Testis (tissue), 2 donors: ENCODE measurements around the gene JADE3.

ENCODE experiments used
- CTCF ChIP-seq, 3 experiments: fragments of 450-650 bp in 2 of 3; fragments of 200-600 bp in 1 of 3; sonication (generic) in 1 of 3; IDR thresholded peaks; one replicate each; pipeline ENCODE4 v1.5.1; 2016 to 2019; ENCODE audit warnings: antibody characterized with exemption in 3 of 3, mild to moderate bottlenecking in 2 of 3, moderate library complexity in 1 of 3
- POLR2A ChIP-seq: fragments of 450-650 bp; IDR thresholded peaks from one replicate; pipeline ENCODE4 v1.6.1; 2017; ENCODE audit warnings: antibody characterized with exemption, mild to moderate bottlenecking, moderate library complexity

DNA sequence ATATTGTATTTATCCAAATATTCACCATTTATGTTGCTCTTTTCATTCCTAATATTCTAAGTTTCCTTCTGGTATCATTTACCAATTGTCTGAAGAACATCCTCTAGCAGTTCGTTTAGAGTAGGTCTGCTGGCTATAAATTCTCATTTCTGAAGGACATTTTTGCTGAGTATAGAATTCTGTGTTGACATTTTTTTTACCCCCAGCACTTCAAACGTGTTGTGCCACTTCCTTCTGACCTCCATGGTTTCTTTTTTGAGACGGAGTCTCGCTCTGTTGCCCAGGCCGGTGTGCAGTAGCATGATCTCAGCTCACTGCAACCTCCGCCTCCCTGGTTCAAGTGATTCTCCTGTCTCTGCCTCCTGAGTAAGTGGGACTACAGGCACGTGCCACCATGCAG is 26.4 kb downstream of the JADE3 start:
- TF ChIP-seq CTCF (IDR thresholded peaks at IDR 0.05) (no peak), POLR2A (no peak)
